GM18907 (cell line): ENCODE results near the gene CATSPERZ.
A peak's percentile ranks its signal among the peaks of the same experiment; 100 is the strongest.

Experiments used
- ATAC-seq: cut with Tn5 transposase; IDR thresholded peaks from one replicate; pipeline ENCODE4 v1.9.1; 2021; ENCODE audit warnings: mild to moderate bottlenecking, moderate library complexity; ENCODE audit not compliant: unreplicated experiment

CATSPERZ gene, protein sequence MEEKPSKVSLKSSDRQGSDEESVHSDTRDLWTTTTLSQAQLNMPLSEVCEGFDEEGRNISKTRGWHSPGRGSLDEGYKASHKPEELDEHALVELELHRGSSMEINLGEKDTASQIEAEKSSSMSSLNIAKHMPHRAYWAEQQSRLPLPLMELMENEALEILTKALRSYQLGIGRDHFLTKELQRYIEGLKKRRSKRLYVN

DNA sequence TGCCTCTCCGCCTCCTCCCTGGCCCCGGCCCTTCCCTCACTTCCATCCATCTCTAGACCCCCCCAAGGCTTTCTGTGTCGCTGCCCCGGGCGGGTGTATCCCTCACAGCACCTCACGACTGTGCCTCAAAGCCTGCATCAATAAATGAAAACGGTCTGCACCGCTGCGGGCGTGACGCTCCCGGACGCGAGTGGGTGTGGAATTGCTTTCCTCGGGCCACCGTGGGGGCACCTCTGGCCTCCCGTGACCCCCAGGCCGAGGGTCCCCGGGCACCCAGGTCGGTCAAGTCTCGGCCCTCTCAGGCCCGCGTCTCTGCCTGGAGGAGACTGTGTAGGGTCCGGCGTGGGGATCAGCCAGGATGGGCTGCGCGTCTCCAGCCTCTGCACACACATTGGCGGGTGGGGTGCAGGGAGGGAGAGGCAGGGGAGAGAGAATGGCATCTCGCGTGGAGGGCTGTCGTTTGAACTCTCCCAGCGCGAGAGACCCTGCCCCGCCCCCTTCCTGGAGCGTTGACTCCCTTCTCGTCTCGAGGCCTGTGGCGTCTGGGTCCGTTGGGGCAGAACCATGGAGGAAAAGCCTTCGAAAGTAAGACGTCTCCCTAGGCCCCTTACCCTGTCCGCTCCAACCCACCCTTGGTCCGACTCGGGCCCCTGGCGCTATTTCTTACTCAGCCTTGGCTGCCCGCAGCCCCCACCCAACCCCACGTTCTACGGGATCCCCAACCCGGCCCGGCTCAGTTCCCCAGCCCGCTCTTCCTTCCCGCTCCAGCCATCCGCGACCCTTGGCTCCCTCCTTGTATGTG, at the start of gene CATSPERZ:
TSS of gene CATSPERZ (plus strand) at position 512 of the 802 bp plus-strand sequence. CDS start at position 565, 53 bp downstream.
- no peak for ATAC-seq

- no peak for ATAC-seq
Measured at GRCh38 chr11:64250415-64251015, 49.6 kb upstream of the CATSPERZ start.

DNA sequence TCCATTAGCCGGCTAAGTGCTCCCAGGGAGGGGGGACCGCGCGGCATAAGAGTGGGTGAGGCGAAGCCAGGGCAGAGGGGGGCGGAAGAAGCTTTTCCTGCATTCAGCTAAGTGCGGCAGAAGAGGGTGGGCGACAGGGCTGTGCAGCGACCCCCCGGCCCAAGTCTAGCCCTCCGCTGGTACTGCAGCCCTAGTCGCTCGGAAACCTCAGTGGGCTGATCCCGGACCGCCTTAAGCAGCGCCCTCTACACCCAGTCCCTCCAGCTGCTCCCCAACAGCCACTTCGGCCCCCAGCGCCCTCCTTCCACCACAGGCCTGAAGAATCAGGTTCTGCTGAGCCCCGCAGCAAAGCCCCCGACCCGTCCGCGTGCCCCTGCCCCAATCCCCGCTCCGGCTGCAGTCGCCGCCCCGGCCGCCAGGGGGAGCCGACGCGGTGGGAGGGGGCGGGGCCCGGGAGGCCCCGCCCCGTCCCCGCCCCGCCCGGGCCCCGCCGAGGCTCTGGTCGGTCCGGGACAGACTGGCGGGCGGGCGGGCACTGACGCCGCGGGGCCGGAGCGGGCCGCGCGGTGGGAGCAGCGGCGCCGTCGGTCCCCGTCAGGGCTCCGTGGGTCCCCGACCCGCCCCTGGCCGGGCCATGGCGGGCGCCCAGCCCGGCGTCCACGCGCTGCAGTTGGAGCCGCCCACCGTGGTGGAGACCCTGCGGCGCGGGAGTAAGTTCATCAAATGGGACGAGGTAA, 49.0 kb upstream of the CATSPERZ start, which contains the start of gene PLCB3:
TSS of gene PLCB3 (plus strand) at position 515 of the 737 bp plus-strand sequence. CDS start at position 635, 120 bp downstream.
- ATAC-seq: peak; percentile 36

- no peak for ATAC-seq
Measured at GRCh38 chr11:64251753-64252002, 48.5 kb upstream of the CATSPERZ start.

DNA sequence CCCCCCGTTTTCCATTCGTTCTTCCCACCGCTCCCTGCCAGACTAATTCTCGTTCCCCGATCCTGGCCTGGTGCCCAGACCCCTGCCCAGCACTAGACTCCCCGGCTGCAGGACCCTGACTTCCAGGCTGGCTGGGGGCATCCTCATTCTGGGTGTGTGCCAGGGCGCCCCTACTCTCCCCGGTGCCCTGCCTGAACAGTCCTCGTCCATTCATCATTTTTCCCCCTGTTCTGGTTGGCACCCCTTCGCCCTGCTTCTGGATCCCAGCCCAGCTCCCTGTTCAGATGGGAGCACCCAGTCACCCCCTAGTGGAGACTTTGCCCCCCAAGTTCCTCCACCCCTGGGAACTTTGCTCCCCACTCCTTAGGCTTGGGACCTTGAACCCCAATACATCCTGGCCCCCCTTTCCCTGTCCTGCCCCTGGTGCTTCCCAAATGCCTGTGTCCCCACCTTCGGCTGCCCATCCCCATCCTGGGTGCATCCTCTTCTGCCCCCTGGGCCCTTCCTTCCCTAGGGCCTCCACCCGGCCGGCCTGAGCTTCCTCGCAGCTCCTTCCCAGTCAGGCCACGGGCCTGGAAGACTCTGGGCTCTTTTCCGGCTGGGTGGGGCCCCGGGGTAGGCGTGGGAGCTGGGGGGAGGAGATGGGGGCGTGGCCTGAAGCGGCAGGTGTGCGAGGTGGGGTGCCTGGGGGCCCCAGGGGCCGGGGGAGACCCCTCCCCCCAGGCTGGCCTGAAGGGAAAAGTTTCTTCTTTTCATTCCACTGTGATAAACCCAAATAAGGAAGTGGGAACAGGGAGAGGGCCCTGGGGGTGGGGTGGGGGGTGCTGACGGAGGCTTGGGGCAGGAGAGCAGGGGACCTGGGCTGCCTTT, 47.9 kb upstream of the CATSPERZ start:
- no peak for ATAC-seq

GRCh38 chr11:64253043-64253442, 47.1 kb upstream of the CATSPERZ start:
- no peak for ATAC-seq

DNA sequence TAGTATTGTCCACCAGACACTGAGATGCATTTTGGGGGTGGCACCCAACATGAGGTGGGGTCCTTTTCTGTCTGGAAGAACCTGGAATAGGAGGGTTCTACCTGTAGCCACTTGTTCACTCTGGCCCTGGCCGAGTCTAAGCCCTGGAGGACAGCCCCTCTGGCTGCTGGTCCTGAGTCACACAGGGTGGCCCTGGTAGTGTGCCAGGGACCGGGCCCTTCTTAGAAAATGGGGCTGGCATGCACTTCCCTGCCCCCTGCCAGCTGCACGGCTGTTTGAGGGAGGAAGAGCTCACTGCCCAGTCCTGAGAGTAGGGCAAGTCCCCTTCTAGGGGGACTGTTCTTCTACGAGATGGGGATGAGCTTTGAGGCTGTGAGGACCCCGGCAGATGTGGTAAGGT, 46.7 kb upstream of the CATSPERZ start:
- ATAC-seq: no peak

- no peak for ATAC-seq
Measured at GRCh38 chr11:64254326-64254725, 45.8 kb upstream of the CATSPERZ start.

DNA sequence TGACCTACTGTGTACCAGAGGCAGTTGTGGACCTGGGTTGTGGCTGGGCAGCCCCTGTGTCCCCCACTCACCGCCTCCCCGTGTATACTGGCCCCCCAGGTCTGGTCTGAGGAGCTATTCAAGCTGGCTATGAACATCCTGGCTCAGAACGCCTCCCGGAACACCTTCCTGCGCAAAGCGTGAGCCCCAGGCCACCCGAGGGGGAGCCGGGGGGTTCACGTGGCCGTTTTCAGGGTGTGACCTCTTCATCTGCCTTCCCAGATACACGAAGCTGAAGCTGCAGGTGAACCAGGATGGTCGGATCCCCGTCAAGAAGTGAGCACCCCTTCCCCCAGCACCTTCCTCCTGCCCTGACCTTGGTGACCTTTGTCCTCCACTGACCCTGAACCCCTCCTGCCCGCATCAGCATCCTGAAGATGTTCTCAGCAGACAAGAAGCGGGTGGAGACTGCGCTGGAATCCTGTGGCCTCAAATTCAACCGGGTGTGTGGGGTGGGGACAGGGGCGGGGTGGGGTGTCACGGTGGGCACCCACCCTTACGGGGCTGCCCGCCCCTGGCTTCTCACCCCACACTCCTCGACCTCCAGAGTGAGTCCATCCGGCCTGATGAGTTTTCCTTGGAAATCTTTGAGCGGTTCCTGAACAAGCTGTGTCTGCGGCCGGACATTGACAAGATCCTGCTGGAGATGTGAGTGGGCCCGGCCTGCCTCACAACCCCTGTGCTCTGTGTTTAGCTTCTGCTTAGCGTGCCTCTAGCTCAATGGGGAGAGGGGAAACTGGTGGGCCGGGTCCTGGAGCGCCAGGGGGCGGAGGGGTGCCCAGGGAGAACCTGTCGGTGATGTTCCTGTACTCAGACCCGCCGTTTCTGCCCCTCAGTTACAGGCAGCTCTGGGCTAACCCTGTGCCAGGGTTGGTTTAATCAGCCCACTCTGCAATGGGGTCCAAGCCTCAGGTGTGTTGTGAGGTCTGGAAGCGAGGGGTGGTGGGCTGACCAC, 44.7 kb upstream of the CATSPERZ start:
- ATAC-seq: no peak

- ATAC-seq: no peak
Measured at GRCh38 chr11:64256300-64256699, 43.9 kb upstream of the CATSPERZ start.

- ATAC-seq: no peak
Measured at GRCh38 chr11:64258356-64258755, 41.8 kb upstream of the CATSPERZ start.

- ATAC-seq: no peak
Measured at GRCh38 chr11:64258946-64259532, 41.1 kb upstream of the CATSPERZ start.

- ATAC-seq: no peak
Measured at GRCh38 chr11:64259533-64260067, 40.6 kb upstream of the CATSPERZ start.

GRCh38 chr11:64260147-64260708, 39.9 kb upstream of the CATSPERZ start:
- no peak for ATAC-seq

- no peak for ATAC-seq
Measured at GRCh38 chr11:64261556-64262080, 38.5 kb upstream of the CATSPERZ start.

DNA sequence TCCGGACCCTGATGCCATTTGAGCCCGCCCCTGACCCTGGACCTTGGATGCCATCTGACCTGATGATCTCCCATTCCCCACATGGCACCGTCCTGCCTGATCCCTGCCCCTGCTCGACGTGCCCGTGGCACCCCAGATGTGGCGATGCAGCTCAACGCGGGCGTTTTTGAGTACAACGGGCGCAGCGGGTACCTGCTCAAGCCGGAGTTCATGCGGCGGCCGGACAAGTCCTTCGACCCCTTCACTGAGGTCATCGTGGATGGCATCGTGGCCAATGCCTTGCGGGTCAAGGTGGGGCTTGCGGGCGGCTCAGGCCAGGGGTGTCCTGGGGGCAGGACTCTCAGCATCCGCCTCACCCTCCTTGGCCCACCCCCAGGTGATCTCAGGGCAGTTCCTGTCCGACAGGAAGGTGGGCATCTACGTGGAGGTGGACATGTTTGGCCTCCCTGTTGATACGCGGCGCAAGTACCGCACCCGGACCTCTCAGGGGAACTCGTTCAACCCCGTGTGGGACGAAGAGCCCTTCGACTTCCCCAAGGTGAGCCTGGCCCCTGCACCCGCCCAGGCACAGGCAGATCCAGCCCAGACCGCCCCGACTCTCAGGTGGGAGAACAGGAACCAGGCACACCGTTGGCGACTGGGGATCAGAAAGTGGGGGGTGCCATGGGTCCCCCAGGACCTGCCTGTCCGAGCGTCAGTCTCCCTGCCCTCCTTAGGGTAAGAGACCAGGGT, 37.7 kb upstream of the CATSPERZ start:
- no peak for ATAC-seq
